ENCODE results near the gene RABGGTA.

DNA sequence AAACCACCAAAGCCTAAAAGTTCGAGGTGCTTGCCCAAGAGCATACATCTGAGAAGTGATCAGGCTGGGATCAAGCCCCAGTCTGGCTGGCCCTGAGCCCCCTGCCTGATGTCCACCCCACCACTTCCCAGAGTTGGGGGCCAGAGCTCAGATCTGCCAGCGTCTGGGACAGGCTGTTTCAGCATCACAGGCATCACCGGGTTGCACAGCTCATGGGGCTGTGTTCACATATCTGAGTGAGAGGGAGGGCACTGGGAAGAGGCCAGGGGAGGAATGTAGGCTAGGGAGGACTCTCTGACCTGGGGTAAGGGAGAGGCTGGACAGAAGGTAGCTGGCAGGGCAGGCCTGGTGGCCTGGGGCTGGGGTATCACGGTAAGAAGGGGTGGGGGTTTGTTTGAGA, 14.4 kb downstream of the RABGGTA start:
- TF ChIP-seq THAP7 (CRISPR knock-in tag; IDR thresholded peaks at IDR 0.05) (no peak), MAZ (CRISPR knock-in tag; conservative IDR thresholded peaks at IDR 0.05 in 1 of 2, IDR thresholded peaks at IDR 0.05 in 1 of 2) (no peak), ILF3 (IDR thresholded peaks at IDR 0.05; ENCODE audit: borderline replicate concordance) (no peak), CTCF (IDR thresholded peaks at IDR 0.05 in 2 of 3, conservative IDR thresholded peaks at IDR 0.05 in 1 of 3; ENCODE audit: insufficient read depth in 2 of 3, low read depth in 1 of 3, low read length in 3 of 3) (no peak), ZBTB7A (IDR thresholded peaks at IDR 0.05; ENCODE audit: borderline replicate concordance, control insufficient read depth, low read depth, low read length) (no peak), SMARCC2 (IDR thresholded peaks at IDR 0.05; ENCODE audit: low read depth) (no peak), CHD2 (IDR thresholded peaks at IDR 0.05; ENCODE audit: low read depth, low read length) (no peak), PHTF2 (CRISPR knock-in tag; IDR thresholded peaks at IDR 0.05) (no peak), HDAC1 (IDR thresholded peaks at IDR 0.05) (no peak), SIN3A (IDR thresholded peaks at IDR 0.05; ENCODE audit: borderline replicate concordance in 2 of 2, control insufficient read depth in 1 of 2, low read depth in 2 of 2, low read length in 2 of 2) (no peak), ZNF121 (CRISPR knock-in tag; conservative IDR thresholded peaks at IDR 0.05) (no peak), REST (IDR thresholded peaks at IDR 0.05; ENCODE audit: borderline replicate concordance) (no peak), REST (CRISPR knock-in tag; IDR thresholded peaks at IDR 0.05; ENCODE audit: low read depth) (no peak), RBBP5 (IDR thresholded peaks at IDR 0.05; ENCODE audit: borderline replicate concordance, insufficient read depth, low read length, poor library complexity, severe bottlenecking) (no peak)
- TF ChIP-seq, protein P1, sequence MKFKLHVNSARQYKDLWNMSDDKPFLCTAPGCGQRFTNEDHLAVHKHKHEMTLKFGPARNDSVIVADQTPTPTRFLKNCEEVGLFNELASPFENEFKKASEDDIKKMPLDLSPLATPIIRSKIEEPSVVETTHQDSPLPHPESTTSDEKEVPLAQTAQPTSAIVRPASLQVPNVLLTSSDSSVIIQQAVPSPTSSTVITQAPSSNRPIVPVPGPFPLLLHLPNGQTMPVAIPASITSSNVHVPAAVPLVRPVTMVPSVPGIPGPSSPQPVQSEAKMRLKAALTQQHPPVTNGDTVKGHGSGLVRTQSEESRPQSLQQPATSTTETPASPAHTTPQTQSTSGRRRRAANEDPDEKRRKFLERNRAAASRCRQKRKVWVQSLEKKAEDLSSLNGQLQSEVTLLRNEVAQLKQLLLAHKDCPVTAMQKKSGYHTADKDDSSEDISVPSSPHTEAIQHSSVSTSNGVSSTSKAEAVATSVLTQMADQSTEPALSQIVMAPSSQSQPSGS (CRISPR knock-in tag; IDR thresholded peaks at IDR 0.05), result no peak

Data from K562 (cell line).